ENCODE data around the gene FAM53B.
A peak's percentile ranks its signal among the peaks of the same experiment; 100 is the strongest.
"Not testable (repeated sequence)": the region's sequence is repeated elsewhere in the genome, so short reads cannot be mapped to it uniquely, and the experiment has no call there.

The FAM53B gene

DNA sequence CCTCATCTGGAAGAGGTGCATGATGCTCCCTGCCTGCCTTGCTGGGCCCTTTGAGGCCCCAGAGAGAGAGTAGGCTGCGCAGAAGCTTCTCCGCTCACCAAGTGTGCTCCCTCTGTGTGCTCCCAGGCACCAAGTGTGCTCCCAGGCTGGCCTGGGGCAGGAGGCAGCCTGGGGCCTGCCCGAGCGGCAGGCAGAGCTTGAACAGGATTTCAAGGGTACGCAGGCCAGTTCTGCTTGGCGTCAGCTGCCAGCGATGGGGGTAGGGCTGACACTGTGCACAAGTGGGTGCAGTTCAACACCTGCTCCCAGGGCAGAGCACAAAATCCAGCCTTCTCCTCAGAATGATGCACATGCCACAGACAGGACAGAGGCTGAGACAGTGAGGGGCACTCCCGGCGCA, 119.7 kb downstream of the FAM53B start:
- no peak for DNase-seq

GRCh38 chr10:124624006-124624405, 120.2 kb downstream of the FAM53B start:
- DNase-seq, result no peak

DNA sequence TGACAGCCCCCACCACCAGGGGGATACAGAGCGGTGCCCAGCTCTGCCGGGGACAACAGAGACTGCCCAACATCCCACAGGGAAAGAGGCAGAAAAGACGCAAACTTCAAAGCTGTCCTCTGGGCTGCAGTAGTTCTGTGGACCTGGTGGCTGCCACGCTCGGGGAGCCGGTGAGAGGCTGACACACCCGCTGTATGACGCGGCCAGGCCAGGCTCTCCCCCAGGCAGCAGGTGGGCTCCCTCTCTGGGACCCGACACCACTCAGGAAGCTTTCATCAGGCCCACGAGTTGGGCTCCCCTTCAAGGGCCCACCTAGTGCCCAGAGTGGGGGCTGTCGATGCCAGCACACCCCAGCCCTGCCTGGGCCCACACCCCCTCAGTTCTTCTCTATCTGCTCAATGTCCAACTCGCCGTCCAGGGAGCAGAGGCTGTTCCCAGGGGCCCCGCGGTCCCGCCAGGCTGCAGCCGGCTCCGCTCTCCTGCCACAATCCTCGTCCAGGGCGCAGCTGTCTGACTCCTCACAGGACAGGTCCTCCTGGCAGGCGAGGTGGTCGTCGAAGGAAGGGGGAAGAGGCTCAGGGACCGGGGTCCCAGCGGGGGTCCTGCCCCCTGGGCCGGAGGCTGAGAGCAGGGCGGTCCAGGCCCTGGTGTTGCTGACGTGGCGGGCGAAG, 121.2 kb downstream of the FAM53B start:
- no peak for DNase-seq

- no peak for DNase-seq
These were observed 122.0 kb downstream of the FAM53B start for GRCh38 chr10:124622158-124622557.

GRCh38 chr10:124621637-124622036, 122.5 kb downstream of the FAM53B start:
- no peak for DNase-seq

DNA sequence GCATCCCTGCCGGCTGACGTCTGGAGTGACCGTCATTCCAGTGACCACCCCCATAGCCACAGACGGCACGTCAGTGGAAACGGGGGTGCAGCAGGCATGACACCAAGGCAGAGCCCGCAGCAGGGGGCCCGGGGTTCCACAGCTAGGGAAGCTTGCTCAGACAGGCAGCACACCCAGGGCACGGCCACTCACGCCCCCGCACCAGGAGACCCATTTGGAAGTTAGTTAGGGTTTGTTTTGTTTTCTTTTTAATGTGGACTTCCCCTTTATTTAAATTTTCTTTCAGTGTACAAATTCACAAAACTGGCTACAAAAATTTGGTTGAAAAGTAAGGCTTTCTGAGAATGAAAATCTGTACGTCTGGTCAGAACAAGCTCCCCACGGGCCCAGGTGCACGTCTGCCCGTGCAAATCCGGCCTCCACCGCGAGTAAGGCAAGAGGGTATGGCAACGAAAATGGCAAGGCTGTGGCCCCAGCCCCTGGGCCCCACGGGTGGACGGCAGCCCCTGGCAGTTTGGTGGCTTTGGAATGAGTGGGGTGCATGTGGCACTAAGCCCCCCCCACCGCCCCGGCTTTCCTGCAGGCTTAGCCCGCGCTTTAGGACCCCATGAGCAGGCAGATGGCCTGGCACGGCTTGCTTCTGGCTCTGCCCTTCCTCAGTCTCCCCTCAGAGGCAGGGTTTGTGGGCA, 124.2 kb downstream of the FAM53B start:
- DNase-seq, result no peak

- DNase-seq, result no peak
These were observed 125.0 kb downstream of the FAM53B start for GRCh38 chr10:124619195-124619594.

- no peak for DNase-seq
These were observed 125.6 kb downstream of the FAM53B start for GRCh38 chr10:124618470-124619073.

- DNase-seq, result no peak
These were observed 127.4 kb downstream of the FAM53B start for GRCh38 chr10:124616836-124617130.

- no peak for DNase-seq
These were observed 127.9 kb downstream of the FAM53B start for GRCh38 chr10:124616040-124616835.

DNA sequence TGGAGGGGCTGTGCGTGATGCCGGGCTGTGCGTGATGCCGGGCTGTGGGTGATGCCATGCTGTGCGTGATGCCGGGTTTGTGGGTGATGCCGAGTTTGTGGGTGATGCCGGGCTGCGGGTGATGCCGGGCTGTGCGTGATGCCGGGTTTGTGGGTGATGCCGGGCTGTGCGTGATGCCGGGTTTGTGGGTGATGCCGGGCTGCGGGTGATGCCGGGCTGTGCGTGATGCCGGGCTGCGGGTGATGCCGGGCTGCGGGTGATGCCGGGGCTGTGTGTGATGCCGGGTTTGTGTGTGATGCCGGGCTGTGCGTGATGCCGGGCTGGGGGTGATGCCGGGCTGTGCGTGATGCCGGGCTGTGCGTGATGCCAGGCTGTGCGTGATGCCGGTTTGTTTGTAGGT, 128.9 kb downstream of the FAM53B start:
- DNase-seq, result no peak

GRCh38 chr10:124614003-124614659, 130.0 kb downstream of the FAM53B start:
- DNase-seq, result peak; percentile 85

GRCh38 chr10:124612611-124613498, 131.3 kb downstream of the FAM53B start:
- peak; percentile 39 for DNase-seq

DNA sequence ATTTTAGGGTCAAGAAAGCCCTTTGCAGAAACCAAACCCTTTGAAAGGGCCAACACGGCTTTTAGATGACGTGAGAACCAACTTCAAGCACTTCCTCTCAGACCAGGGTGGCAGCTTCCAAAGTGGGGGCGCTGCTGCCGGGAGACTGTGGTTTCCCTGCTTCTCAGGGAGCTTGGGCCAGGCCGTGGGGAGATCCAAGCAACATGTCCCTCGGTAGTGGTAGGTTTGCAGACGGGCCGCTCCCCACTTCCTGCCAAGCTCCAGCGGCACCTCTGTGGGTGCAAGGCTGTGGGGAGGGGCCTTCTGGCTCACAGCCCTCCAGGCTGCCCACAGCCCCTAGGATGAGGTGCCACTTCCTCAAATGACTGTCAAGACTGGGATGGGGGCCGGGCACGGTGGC, 132.4 kb downstream of the FAM53B start:
- DNase-seq, result peak; percentile 48

DNA sequence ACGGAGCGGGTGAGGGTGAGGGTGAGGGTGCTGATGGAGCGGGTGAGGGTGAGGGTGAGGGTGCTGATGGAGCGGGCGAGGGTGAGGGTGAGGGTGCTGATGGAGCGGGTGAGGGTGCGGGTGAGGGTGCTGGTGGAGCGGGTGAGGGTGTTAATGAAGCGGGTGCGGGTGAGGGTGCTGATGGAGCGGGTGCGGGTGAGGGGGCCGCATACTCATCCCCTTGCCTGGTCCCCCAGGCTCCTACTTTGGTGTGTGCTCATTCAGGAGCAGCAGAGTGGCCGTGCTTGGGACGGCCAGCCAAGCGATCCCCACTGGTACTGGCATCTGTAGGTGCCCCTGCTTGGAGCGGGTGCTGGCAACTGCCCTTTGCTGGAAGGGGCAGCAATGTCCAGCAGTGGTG, 133.3 kb downstream of the FAM53B start:
- DNase-seq, result not testable (repeated sequence)

GRCh38 chr10:124610186-124610585, 134.0 kb downstream of the FAM53B start:
- DNase-seq, result peak; percentile 25

DNA sequence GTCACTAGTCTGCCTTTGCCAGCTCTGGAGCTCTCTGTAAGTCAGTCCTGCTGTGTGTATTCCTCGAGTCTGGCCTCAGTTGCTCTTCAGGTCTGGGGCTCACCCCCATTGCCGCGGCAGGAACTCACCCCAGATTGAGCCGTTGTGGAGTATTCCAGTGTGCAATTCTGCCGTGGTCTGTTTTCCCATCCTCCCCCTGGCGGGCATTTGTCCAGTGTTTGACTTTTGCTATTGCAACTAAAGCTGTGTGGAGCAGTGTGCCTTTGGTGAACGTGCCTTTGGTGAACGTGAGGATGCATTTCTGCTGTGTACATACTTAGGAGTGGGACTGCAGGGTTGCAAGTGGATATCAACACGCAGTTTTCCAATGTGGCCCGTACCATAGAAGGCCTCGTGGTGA, 134.5 kb downstream of the FAM53B start:
- no peak for DNase-seq

GRCh38 chr10:124608093-124608721, 136.0 kb downstream of the FAM53B start:
- DNase-seq, result no peak

GRCh38 chr10:124607693-124608092, 136.5 kb downstream of the FAM53B start:
- no peak for DNase-seq

DNA sequence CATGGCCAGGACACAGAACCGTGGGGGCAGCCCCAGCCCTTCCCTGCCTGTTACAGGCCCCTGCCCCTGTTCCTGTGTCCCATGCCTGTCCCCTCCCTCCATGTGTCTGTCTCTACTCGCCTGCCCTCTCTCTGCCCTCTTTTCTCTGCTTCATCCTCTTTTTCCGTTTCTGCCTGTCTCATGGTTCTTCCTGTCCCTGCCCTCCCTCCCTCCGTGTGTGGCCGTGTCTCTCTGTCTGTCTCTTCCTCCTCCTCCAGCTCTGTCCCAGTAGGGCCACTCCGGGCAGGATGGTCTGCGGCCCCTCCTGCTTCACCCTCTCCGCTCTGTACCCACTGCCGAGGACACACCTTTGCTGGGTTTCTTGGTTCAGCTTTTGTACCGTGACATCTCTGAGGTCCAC, 137.4 kb downstream of the FAM53B start:
- no peak for DNase-seq
